ENCODE data around the gene LGR5. TPM values are rescaled to one million over a fixed set of nuclear protein-coding genes. Genes with fewer than 3 reads are reported as not detected.

The LGR5 gene
- total and polyA plus RNA-seq, 2 of the 13 experiments (the other 11 are each of a cell fraction or from before 2014, with no cell fraction given), result 37.0 to 121 TPM

GRCh38 chr12:71536939-71537622 is 97.5 kb downstream of the LGR5 start (continued):
- TF ChIP-seq SNRNP70 (IDR thresholded peaks at IDR 0.05; ENCODE audit: low read depth, low read length), result no peak
- no peak for TF ChIP-seq ZNF598 (CRISPR knock-in tag; IDR thresholded peaks at IDR 0.05; ENCODE audit: borderline replicate concordance)
- TF ChIP-seq CENPBD1 (CRISPR knock-in tag; IDR thresholded peaks at IDR 0.05; ENCODE audit: borderline replicate concordance, low read depth), result no peak
- TF ChIP-seq ZNF530 (CRISPR knock-in tag; IDR thresholded peaks at IDR 0.05; ENCODE audit: low read depth), result no peak
- TF ChIP-seq ZNF263 (CRISPR knock-in tag; IDR thresholded peaks at IDR 0.05), result no peak
- TF ChIP-seq ZNF550 (CRISPR knock-in tag; IDR thresholded peaks at IDR 0.05; ENCODE audit: borderline replicate concordance), result no peak
- 0 out of 2 replicates have a peak, but pooled peaks have one; percentile 66 for TF ChIP-seq KDM4B (CRISPR knock-in tag; IDR thresholded peaks at IDR 0.05)
- no peak for TF ChIP-seq FOSL1 (CRISPR knock-in tag; IDR thresholded peaks at IDR 0.05; ENCODE audit: borderline replicate concordance)
- TF ChIP-seq ZNF343 (CRISPR knock-in tag; IDR thresholded peaks at IDR 0.05), result no peak
- TF ChIP-seq TFE3 (CRISPR knock-in tag; IDR thresholded peaks at IDR 0.05), result peak; percentile 54; the same call in 1 of the 2 replicates
- peak; percentile 45; the same call in 1 of the 2 replicates for TF ChIP-seq ATF7-NPFF (CRISPR knock-in tag; IDR thresholded peaks at IDR 0.05; ENCODE audit: low read depth)
- TF ChIP-seq ZFP36L1 (CRISPR knock-in tag; IDR thresholded peaks at IDR 0.05), result no peak
- no peak for TF ChIP-seq TBL1XR1 (IDR thresholded peaks at IDR 0.05; ENCODE audit: borderline replicate concordance, low read length, partially characterized antibody)
- no peak for TF ChIP-seq REXO4 (CRISPR knock-in tag; IDR thresholded peaks at IDR 0.05; ENCODE audit: borderline replicate concordance)
- peak; percentile 92 for TF ChIP-seq PAXIP1 (CRISPR knock-in tag; conservative IDR thresholded peaks at IDR 0.05)
- TF ChIP-seq AGO2 (optimal IDR thresholded peaks at IDR 0.05; ENCODE audit: low read depth, low read length), result no peak
- peak; percentile 84 for TF ChIP-seq CREM (IDR thresholded peaks at IDR 0.05)
- no peak for TF ChIP-seq CREM (CRISPR knock-in tag; IDR thresholded peaks at IDR 0.05)
- no peak for TF ChIP-seq ZNF441 (CRISPR knock-in tag; IDR thresholded peaks at IDR 0.05; ENCODE audit: borderline replicate concordance)
- TF ChIP-seq ZNF253 (CRISPR knock-in tag; IDR thresholded peaks at IDR 0.05; ENCODE audit: borderline replicate concordance), result no peak
- peak; percentile 45; the same call in 1 of the 2 replicates for TF ChIP-seq KMT2B (CRISPR knock-in tag; IDR thresholded peaks at IDR 0.05)
- TF ChIP-seq ONECUT2 (CRISPR knock-in tag; IDR thresholded peaks at IDR 0.05), result peak; percentile 65
- TF ChIP-seq RARA (CRISPR knock-in tag; IDR thresholded peaks at IDR 0.05), result peak; percentile 95
- TF ChIP-seq SNAPC2 (CRISPR knock-in tag; IDR thresholded peaks at IDR 0.05), result no peak
- TF ChIP-seq ZNF513 (CRISPR knock-in tag; conservative IDR thresholded peaks at IDR 0.05), result no peak
